Fibroblast of mammary gland (primary cell): Measurements from ENCODE around the gene TAF11L5.
"Not testable (repeated sequence)": the region's sequence is repeated elsewhere in the genome, so short reads cannot be mapped to it uniquely, and the experiment has no call there.

Source experiments
- DNase-seq: peaks from one replicate; pipeline ENCODE4 v3.0.0-alpha.2; 2010; ENCODE audit warnings: low read depth
- H3K4me3 ChIP-seq: 2 replicates; pipeline ENCODE4 v1.5.1; 2011; ENCODE audit warnings: low read depth, mild to moderate bottlenecking, low read length, moderate library complexity; ENCODE audit not compliant: control insufficient read depth
- TF ChIP-seq, protein P1 (sequence below): conservative IDR thresholded peaks from 2 replicates; pipeline ENCODE4 v1.5.1; 2011; ENCODE audit warnings: low read depth, low read length, inconsistent platforms; ENCODE audit not compliant: control insufficient read depth, insufficient read depth

Gene TAF11L5

DNA sequence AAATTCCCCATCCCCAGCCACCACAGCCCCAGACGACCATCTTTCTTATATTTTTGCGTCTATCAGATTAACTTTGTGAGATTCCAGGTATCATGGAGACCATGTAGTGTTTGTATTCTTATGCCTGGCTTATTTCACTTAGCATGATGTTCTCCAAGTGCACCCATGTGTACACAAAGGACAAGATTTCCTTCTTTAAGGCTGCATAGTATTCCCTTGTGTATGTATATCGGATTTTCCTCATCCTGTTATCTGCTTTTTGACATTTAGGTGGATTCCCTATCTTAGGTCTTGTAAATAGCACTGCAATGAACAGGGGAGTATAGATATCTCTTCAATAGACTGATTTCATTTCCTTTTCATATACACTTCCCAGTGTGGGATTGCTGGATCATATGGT lies 32.3 kb upstream of the TAF11L5 start:
- DNase-seq, result no peak
- TF ChIP-seq, protein P1, sequence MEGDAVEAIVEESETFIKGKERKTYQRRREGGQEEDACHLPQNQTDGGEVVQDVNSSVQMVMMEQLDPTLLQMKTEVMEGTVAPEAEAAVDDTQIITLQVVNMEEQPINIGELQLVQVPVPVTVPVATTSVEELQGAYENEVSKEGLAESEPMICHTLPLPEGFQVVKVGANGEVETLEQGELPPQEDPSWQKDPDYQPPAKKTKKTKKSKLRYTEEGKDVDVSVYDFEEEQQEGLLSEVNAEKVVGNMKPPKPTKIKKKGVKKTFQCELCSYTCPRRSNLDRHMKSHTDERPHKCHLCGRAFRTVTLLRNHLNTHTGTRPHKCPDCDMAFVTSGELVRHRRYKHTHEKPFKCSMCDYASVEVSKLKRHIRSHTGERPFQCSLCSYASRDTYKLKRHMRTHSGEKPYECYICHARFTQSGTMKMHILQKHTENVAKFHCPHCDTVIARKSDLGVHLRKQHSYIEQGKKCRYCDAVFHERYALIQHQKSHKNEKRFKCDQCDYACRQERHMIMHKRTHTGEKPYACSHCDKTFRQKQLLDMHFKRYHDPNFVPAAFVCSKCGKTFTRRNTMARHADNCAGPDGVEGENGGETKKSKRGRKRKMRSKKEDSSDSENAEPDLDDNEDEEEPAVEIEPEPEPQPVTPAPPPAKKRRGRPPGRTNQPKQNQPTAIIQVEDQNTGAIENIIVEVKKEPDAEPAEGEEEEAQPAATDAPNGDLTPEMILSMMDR, result no peak
- H3K4me3 ChIP-seq, result no peak overlapping the region

DNA sequence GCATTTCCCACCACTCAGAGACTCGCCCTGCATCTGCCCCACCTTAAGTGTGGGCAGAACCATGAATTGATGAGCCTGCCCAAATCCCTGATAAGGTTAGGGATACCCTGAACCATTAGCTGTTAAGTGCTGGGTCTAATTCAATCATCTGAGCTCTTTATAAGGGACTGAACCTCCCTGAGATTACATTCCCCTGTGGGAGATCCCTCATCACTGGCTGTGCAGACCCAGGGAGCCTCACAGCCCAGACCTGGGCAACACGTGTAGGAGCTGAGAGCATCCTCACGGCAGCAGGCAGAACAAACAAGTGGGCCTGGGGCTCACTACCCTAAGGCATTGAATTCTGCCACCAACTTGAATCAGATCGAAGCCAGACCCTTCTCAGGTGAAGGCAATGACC lies 27.6 kb upstream of the TAF11L5 start:
- DNase-seq, result no peak
- no peak overlapping the region for H3K4me3 ChIP-seq
- TF ChIP-seq, protein P1, result no peak

DNA sequence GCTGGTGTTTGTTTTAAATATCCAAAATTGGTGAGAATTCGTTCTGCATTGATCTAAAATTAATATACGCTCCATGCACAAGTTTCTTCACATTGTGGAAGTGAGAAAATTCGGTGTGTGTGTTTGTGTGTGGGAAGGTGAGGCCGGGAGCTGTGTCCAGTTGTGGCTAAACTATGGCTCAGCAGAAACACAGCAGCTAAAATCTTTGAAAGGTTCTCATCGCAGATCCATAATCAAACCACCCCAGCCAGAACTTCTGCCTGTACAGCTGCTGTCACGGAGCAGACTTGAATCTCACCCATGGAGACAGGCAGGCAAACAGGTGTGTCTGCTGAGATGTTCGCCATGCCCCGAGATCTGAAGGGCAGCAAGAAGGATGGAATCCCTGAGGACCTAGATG lies 27.1 kb upstream of the TAF11L5 start, which contains the start of gene TAF11L2:
TAF11L2 (plus strand) TSS at position 301 of the 400 bp plus-strand sequence.
- not testable (repeated sequence) for H3K4me3 ChIP-seq, DNase-seq

DNA sequence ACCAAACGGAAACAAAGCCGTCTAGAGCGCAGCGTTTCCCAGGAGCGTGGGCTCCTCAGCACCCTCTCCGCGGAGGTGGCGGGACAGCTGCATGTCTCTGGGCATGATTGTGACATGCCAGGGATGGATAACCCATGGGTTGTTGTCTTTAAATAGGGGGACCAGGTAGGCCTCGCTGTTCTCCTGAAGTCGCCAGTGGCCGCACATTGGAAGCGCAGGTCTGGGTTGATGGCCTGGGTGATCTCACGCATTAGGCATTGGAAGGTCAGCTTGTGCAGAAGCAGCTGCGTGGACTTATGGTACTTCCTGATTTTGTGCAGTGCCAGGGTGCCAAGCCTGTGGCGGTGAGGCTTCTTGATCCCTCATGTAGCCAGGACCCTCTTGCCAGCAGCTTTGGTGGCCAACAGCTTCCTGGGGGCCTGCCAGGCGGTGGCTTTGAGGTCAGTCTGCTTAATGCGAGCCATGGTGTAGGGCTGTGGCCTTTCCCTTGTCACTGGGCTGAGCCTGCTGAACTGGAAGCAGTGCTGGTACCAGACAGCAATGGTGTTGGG lies 13.2 kb upstream of the TAF11L5 start:
- no peak overlapping the region for H3K4me3 ChIP-seq
- TF ChIP-seq, protein P1, result no peak
- no peak for DNase-seq

DNA sequence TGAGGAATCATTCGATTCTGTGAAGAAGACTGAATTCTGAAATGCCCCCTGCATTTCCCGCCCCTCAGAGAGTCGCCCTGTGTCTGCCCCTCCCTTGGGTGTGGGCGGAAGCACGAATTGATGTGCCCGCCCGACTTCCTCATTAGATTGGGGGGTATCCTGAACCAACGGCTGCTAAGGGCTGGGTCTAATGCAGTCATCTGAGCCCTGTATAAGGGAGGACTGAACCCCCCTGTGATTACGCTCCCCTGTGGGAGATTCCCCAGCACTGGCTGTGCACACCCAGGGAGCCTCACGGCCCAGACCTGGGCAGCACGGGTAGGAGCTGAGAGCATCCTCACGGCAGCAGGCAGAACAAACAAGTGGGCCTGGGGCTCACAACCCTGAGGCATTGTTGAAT lies 7.5 kb upstream of the TAF11L5 start:
- not testable (repeated sequence) for H3K4me3 ChIP-seq, DNase-seq

DNA sequence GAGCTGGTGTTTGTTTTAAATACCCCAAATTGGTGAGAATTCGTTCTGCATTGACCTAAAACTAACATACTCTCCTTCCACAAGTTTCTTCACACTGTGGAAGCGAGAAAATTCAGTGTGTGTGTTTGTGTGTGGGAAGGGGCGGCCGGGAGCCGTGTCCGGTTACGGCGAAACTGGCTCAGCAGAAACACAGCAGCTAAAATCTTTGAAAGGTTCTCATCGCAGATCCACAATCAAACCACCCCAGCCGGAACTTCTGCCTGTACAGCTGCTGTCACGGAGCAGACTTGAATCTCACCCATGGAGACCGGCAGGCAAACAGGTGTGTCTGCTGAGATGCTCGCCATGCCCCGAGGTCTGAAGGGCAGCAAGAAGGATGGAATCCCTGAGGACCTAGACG lies 7.0 kb upstream of the TAF11L5 start, which contains the start of gene TAF11L3:
TAF11L3 (plus strand) TSS at position 301 of the 400 bp plus-strand sequence.
- not testable (repeated sequence) for DNase-seq, H3K4me3 ChIP-seq

DNA sequence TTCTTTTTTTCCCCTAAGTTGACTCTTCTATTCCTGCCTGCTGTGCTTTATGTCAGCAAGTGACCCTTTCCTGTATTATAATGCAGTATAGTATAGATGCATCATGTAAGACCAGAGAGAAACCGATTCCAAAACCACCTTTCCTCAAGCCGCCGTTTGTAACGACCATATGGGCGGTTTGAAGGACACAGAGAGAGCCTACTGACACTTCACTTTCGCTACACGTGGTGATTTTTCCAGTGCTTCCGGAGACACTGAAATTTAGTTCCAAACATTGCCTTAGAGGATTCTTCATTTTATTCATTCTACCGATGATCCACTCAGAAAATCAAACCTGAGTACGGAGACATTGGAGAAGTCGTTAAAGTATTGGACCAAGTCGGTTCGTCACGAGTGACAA lies 5.5 kb upstream of the TAF11L5 start:
- not testable (repeated sequence) for DNase-seq, H3K4me3 ChIP-seq

DNA sequence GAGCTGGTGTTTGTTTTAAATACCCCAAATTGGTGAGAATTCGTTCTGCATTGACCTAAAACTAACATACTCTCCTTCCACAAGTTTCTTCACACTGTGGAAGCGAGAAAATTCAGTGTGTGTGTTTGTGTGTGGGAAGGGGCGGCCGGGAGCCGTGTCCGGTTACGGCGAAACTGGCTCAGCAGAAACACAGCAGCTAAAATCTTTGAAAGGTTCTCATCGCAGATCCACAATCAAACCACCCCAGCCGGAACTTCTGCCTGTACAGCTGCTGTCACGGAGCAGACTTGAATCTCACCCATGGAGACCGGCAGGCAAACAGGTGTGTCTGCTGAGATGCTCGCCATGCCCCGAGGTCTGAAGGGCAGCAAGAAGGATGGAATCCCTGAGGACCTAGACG lies 3.5 kb upstream of the TAF11L5 start, which contains the start of gene TAF11L4:
TAF11L4 (plus strand) TSS at position 301 of the 400 bp plus-strand sequence.
- not testable (repeated sequence) for H3K4me3 ChIP-seq, DNase-seq

DNA sequence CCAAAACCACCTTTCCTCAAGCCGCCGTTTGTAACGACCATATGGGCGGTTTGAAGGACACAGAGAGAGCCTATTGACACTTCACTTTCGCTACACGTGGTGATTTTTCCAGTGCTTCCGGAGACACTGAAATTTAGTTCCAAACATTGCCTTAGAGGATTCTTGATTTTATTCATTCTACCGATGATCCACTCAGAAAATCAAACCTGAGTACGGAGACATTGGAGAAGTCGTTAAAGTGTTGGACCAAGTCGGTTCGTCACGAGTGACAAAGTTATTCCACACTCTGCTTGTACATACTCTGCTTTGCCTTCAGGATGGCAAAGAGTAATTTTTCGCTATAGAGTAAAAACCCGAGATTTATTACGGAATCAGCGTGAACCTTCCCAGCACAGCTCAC lies 1.5 kb downstream of the TAF11L5 start:
- not testable (repeated sequence) for H3K4me3 ChIP-seq
- DNase-seq, result peak; percentile 15

DNA sequence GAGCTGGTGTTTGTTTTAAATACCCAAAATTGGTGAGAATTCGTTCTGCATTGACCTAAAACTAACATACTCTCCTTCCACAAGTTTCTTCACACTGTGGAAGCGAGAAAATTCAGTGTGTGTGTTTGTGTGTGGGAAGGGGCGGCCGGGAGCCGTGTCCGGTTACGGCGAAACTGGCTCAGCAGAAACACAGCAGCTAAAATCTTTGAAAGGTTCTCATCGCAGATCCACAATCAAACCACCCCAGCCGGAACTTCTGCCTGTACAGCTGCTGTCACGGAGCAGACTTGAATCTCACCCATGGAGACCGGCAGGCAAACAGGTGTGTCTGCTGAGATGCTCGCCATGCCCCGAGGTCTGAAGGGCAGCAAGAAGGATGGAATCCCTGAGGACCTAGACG lies 3.3 kb downstream of the TAF11L5 start, which contains the start of gene TAF11L6:
TAF11L6 (plus strand) TSS at position 301 of the 400 bp plus-strand sequence.
- not testable (repeated sequence) for DNase-seq, H3K4me3 ChIP-seq
